Transverse colon (tissue), 4 donors: ENCODE results near the gene KRTAP21-3. TPM values are rescaled to one million over a fixed set of nuclear protein-coding genes. Genes with fewer than 3 reads are reported as not detected.

Source experiments
- DNase-seq: peaks from one replicate; pipeline ENCODE4 v3.0.0-alpha.2; 2019
- H3K27ac ChIP-seq, 4 donors: fragments of 200-600 bp; sonication (generic); 2 replicates each; pipeline ENCODE4 v1.5.1; 2016 to 2018; ENCODE audit warnings: inconsistent platforms in 4 of 4
- H3K27me3 ChIP-seq: fragments of 200-600 bp; sonication (generic); 2 replicates; pipeline ENCODE4 v1.5.1; 2017; ENCODE audit warnings: inconsistent platforms
- H3K36me3 ChIP-seq, 4 donors: fragments of 200-600 bp; sonication (generic); 2 replicates each; pipeline ENCODE4 v1.5.1; 2017 to 2019; ENCODE audit warnings: inconsistent platforms in 4 of 4
- H3K4me1 ChIP-seq, 4 donors: fragments of 200-600 bp; sonication (generic); 2 replicates each; pipeline ENCODE4 v1.5.1; 2017 to 2020; ENCODE audit warnings: inconsistent platforms in 4 of 4
- H3K4me3 ChIP-seq, 4 donors: fragments of 200-600 bp; sonication (generic); 1 replicate in 1 of 4; 2 replicates in 3 of 4; pipeline versions ENCODE4 v1.5.1 to v1.6.1; 2017 to 2019; ENCODE audit warnings: inconsistent platforms in 4 of 4
- H3K9me3 ChIP-seq, 2 donors: fragments of 200-600 bp; sonication (generic); 2 replicates each; pipeline ENCODE4 v1.5.1; 2017 to 2019; ENCODE audit warnings: inconsistent platforms in 2 of 2
- CTCF ChIP-seq, 5 experiments: fragments of 200-600 bp in 3 of 5; fragments of 450-650 bp in 2 of 5; sonication (generic) in 3 of 5; IDR thresholded peaks; 1 replicate in 2 of 5; 2 replicates in 3 of 5; pipeline ENCODE4 v1.5.1; 2016 to 2017; ENCODE audit warnings: antibody characterized with exemption in 5 of 5, inconsistent platforms in 3 of 5, mild to moderate bottlenecking in 2 of 5, moderate library complexity in 1 of 5
- EP300 ChIP-seq: sonication (generic); formaldehyde crosslinking; IDR thresholded peaks from one replicate; pipeline ENCODE4 v1.6.1; 2017; ENCODE audit warnings: antibody characterized with exemption, low read depth
- POLR2A ChIP-seq: fragments of 450-650 bp; IDR thresholded peaks from one replicate; pipeline ENCODE4 v1.6.1; 2016; ENCODE audit warnings: antibody characterized with exemption, mild to moderate bottlenecking, moderate library complexity
- POLR2AphosphoS5 ChIP-seq, 3 donors: sonication (generic); formaldehyde crosslinking; IDR thresholded peaks; one replicate each; pipeline ENCODE4 v1.6.1; 2016; ENCODE audit warnings: antibody characterized with exemption in 3 of 3
- WGBS, 2 donors: methylation state at CpG; one replicate each; pipeline ENCODE4 v1.1.5; 2018; ENCODE audit warnings: low coverage in 1 of 2; 5-methylcytosine and 5-hydroxymethylcytosine counted together
- in situ Hi-C, 4 donors: fragments of 200-750 bp; cut with MboI; loops; one replicate each; pipeline versions ENCODE4 v1.15.0 to v1.15.1; 2017; ENCODE audit warnings: low sequenced_read_pairs in 3 of 4, low pct_ligation_motif_present in 1 of 4, low pct_unique_long_range_greater_than_20kb in 1 of 4
- intact Hi-C: fragments of 100-400 bp; cut with DNase I; formaldehyde crosslinking; loops from one replicate; pipeline ENCODE4 v1.15.1; 2023; ENCODE audit warnings: low total_unique reads
- total RNA-seq, 4 donors: library from RNA; depleted of rRNA; stranded (reverse); fragments of >200 nt; gene quantifications; one replicate each; pipeline ENCODE4 v1.1.0, GENCODE V29; 2016

KRTAP21-3 gene
- total RNA-seq, 4 donors from 2014 or later, result not detected

- intact Hi-C loops, result no loop called here
- WGBS, 2 donors, result 87 to 93% methylated on average over 2 of the region's 2 CpGs
- no peak overlapping the region for H3K27ac ChIP-seq
Observed at GRCh38 chr21:30740462-30740861, 21.9 kb upstream of the KRTAP21-3 start.

GRCh38 chr21:30733026-30733425, 14.4 kb upstream of the KRTAP21-3 start:
- no peak for DNase-seq
- intact Hi-C loops (no loop called here), in situ Hi-C loops (no loop called here)
- Histone ChIP-seq H3K9me3 (no peaks in the 10 kb centered on the region), H3K27ac (no peak overlapping the region), H3K4me3 (no peak overlapping the region), H3K4me1 (no peaks in the 10 kb centered on the region), H3K27me3 (no peaks in the 10 kb centered on the region), H3K36me3 (no peaks in the 10 kb centered on the region)
- WGBS, 2 donors, result 64 to 71% methylated on average over 1 of the region's 1 CpG
- no peak for TF ChIP-seq EP300

More at GRCh38 chr21:30740462-30740861, 21.9 kb upstream of the KRTAP21-3 start:
- Histone ChIP-seq H3K27me3 (no peaks in the 10 kb centered on the region), H3K9me3 (no peaks in the 10 kb centered on the region), H3K4me1 (no peaks in the 10 kb centered on the region), H3K36me3 (no peaks in the 10 kb centered on the region), H3K4me3 (no peak overlapping the region)
- in situ Hi-C loops, result no loop called here
- TF ChIP-seq CTCF (IDR thresholded peaks at IDR 0.05), result no peak
- no peak for TF ChIP-seq EP300
- no peak for TF ChIP-seq POLR2A
- DNase-seq, result no peak

- intact Hi-C loops, result no loop called here
- H3K4me3 ChIP-seq, result no peak overlapping the region
- H3K36me3 ChIP-seq, result no peaks in the 10 kb centered on the region
- H3K9me3 ChIP-seq, result peaks cover 3 to 5% of the 10 kb centered on the region in 2 donors
- H3K27me3 ChIP-seq, result no peaks in the 10 kb centered on the region
- in situ Hi-C loops, result no loop called here
- no peaks in the 10 kb centered on the region for H3K4me1 ChIP-seq
- no peak overlapping the region for H3K27ac ChIP-seq
- TF ChIP-seq POLR2AphosphoS5 (IDR thresholded peaks at IDR 0.05) (no peak), CTCF (IDR thresholded peaks at IDR 0.05) (no peak), POLR2A (no peak), EP300 (no peak)
- WGBS, 2 donors, result 13 to 35% methylated on average over 1 of the region's 1 CpG
- no peak for DNase-seq
Observed at GRCh38 chr21:30726726-30727125, 8.1 kb upstream of the KRTAP21-3 start.

- no peaks in the 10 kb centered on the region for H3K27me3 ChIP-seq
- WGBS, 2 donors, result 87 to 100% methylated on average over 1 of the region's 1 CpG
- intact Hi-C loops (no loop called here), in situ Hi-C loops (no loop called here)
- no peaks in the 10 kb centered on the region for H3K36me3 ChIP-seq
- no peak for DNase-seq
- H3K4me3 ChIP-seq, result no peak overlapping the region
- no peaks in the 10 kb centered on the region for H3K4me1 ChIP-seq
- no peak overlapping the region for H3K27ac ChIP-seq
- H3K9me3 ChIP-seq, result peaks cover 0 to 3% of the 10 kb centered on the region in 2 donors
- TF ChIP-seq POLR2AphosphoS5 (IDR thresholded peaks at IDR 0.05) (no peak), POLR2A (no peak), EP300 (no peak), CTCF (IDR thresholded peaks at IDR 0.05) (no peak)
Observed at GRCh38 chr21:30719401-30719800, 824 bp upstream of the KRTAP21-3 start.

GRCh38 chr21:30717105-30717504, 1.5 kb downstream of the KRTAP21-3 start:
- H3K9me3 ChIP-seq, result peaks cover 0 to 6% of the 10 kb centered on the region in 2 donors
- no peak overlapping the region for H3K4me3 ChIP-seq
- 83 to 90% methylated on average over 2 of the region's 2 CpGs for WGBS, 2 donors
- TF ChIP-seq EP300, result no peak
- no peak for TF ChIP-seq POLR2A
- no peak for TF ChIP-seq POLR2AphosphoS5 (IDR thresholded peaks at IDR 0.05)
- TF ChIP-seq CTCF (IDR thresholded peaks at IDR 0.05), result no peak
- H3K36me3 ChIP-seq, result no peaks in the 10 kb centered on the region
- H3K27ac ChIP-seq, result no peak overlapping the region
- no peaks in the 10 kb centered on the region for H3K4me1 ChIP-seq
- no peak for DNase-seq
- H3K27me3 ChIP-seq, result no peaks in the 10 kb centered on the region
- intact Hi-C loops, result no loop called here
- in situ Hi-C loops, result no loop called here
